ENCODE data around the gene TALDO1.

DNA sequence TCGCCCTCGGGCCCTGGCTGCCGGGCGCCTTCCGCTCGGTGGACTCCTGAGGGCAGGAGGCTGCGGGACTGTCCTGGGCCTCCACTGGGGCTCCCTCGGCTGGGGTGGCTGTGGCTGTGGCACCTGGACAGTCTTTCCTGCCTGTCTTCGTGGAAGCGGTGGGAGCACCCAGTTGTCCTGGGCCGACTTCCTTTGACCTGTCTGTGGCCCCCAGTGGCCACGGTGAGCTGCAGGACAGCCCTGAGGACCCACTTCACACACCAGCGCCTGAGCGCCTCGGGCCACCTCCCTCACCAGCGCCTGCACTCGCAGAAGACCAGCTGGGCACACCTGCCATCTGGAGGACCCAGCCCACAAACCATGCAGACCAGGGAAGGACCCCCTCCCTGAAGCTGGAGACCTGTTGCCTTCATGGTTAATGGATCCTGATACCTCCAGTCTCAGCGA is 43.0 kb upstream of the TALDO1 start:
- TF ChIP-seq CTCF (IDR thresholded peaks at IDR 0.05; ENCODE audit: low read depth, low read length, poor library complexity, severe bottlenecking) (no peak), EZH2phosphoT487 (IDR thresholded peaks at IDR 0.05; ENCODE audit: borderline replicate concordance, low read length) (no peak)

Measured in DOHH2 (cell line).